Measurements from ENCODE around the gene SFXN2. TPM values are rescaled to one million over a fixed set of nuclear protein-coding genes. Genes with fewer than 3 reads are reported as not detected.

Gene SFXN2
- total RNA-seq, 2 experiments from 2014 or later, result 38.1 to 45.1 TPM

DNA sequence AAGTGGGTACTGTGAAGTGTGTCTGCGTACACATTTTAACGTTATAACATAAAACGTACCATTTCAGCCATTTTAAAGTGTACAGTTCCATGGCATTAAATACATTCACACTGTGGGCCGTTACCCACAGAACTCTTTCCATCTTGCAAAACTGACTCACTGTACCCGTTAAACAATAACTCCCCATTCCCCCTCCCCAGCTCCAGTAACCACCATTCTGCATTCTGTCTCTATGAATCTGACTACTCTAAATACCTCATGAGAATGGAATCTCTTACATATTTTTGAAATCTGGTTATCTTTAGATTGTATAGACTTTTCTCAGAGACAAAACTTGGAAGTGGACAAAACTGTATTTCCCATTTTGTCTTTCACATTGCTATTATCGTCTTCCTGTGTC, 9.5 kb upstream of the SFXN2 start:
- peaks cover under 1% of the 10 kb centered on the region for H3K4me1 ChIP-seq (ENCODE audit: insufficient read depth, low read length, poor library complexity, severe bottlenecking)
- POLR2A ChIA-PET, result interaction anchor here (0.5 kb wide), 1 partner anchor 45 kb away, joined by 3 read pairs; no protein-coding TSS in a partner anchor
- no TSS peak for BruUV-seq (replicated peaks)
- DNase-seq (ENCODE audit: low spot score), result no peak
- no peak overlapping the region for H3K4me3 ChIP-seq (ENCODE audit: low read depth, low read length, poor library complexity, severe bottlenecking)
- CTCF ChIA-PET (ENCODE audit: unreplicated experiment), result no interaction called here
- H2AFZ ChIP-seq (ENCODE audit: low read length), result no peak overlapping the region
- no peaks in the 10 kb centered on the region for H3K9me3 ChIP-seq (ENCODE audit: low read length)
- H3K9me2 ChIP-seq (ENCODE audit: insufficient read depth, low read length), result no peaks in the 10 kb centered on the region
- no peak overlapping the region for H3K4me2 ChIP-seq (ENCODE audit: low read length)
- no peaks in the 10 kb centered on the region for H4K20me1 ChIP-seq (ENCODE audit: insufficient read depth, low read length)
- peaks cover 16% of the 10 kb centered on the region for H3K36me3 ChIP-seq (ENCODE audit: insufficient read depth, low read length)
- H3K79me2 ChIP-seq (ENCODE audit: insufficient read depth, low read depth, low read length), result peaks cover 23% of the 10 kb centered on the region
- TF ChIP-seq, protein P1, sequence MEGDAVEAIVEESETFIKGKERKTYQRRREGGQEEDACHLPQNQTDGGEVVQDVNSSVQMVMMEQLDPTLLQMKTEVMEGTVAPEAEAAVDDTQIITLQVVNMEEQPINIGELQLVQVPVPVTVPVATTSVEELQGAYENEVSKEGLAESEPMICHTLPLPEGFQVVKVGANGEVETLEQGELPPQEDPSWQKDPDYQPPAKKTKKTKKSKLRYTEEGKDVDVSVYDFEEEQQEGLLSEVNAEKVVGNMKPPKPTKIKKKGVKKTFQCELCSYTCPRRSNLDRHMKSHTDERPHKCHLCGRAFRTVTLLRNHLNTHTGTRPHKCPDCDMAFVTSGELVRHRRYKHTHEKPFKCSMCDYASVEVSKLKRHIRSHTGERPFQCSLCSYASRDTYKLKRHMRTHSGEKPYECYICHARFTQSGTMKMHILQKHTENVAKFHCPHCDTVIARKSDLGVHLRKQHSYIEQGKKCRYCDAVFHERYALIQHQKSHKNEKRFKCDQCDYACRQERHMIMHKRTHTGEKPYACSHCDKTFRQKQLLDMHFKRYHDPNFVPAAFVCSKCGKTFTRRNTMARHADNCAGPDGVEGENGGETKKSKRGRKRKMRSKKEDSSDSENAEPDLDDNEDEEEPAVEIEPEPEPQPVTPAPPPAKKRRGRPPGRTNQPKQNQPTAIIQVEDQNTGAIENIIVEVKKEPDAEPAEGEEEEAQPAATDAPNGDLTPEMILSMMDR (conservative IDR thresholded peaks at IDR 0.05; ENCODE audit: low read length), result no peak
- TF ChIP-seq EZH2phosphoT487 (IDR thresholded peaks at IDR 0.05; ENCODE audit: borderline replicate concordance, low read depth, low read length), result no peak
- intact Hi-C loops (cut with micrococcal nuclease; ENCODE audit: unreplicated experiment), result no loop called here
- H3K27ac ChIP-seq (ENCODE audit: low read depth, low read length, poor library complexity, severe bottlenecking), result no peak overlapping the region

DNA sequence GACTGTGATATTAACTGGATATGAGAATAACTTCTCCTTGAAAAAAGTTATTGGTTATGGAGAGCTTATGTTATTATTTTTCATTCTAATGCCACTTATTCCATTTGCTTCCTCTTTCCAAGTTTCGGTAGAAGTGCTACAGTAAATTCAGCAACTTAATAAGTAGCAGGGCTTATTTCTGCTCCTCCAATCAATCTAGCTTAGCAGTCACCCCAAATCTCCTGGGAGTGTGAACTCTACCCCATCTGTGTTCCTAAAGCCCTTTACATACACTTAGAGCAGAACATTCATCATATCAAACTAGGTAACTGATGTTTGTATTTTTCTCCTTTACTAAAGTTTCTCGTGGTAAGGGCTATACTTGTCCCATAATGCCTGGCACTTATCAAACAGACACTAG, 8.9 kb upstream of the SFXN2 start:
- no TSS peak for BruUV-seq (replicated peaks)
- TF ChIP-seq EZH2phosphoT487 (IDR thresholded peaks at IDR 0.05; ENCODE audit: borderline replicate concordance, low read depth, low read length), result no peak
- TF ChIP-seq, protein P1 (conservative IDR thresholded peaks at IDR 0.05; ENCODE audit: low read length), result no peak
- no peaks in the 10 kb centered on the region for H3K9me2 ChIP-seq (ENCODE audit: insufficient read depth, low read length)
- intact Hi-C loops (cut with micrococcal nuclease; ENCODE audit: unreplicated experiment), result no loop called here
- ChIA-PET POLR2A (no interaction called here), CTCF (ENCODE audit: unreplicated experiment) (no interaction called here)
- no peaks in the 10 kb centered on the region for H4K20me1 ChIP-seq (ENCODE audit: insufficient read depth, low read length)
- no peak overlapping the region for H3K4me2 ChIP-seq (ENCODE audit: low read length)
- H3K4me3 ChIP-seq (ENCODE audit: low read depth, low read length, poor library complexity, severe bottlenecking), result no peak overlapping the region
- H3K79me2 ChIP-seq (ENCODE audit: insufficient read depth, low read depth, low read length), result peaks cover 29% of the 10 kb centered on the region
- no peak for DNase-seq (ENCODE audit: low spot score)
- peaks cover 6% of the 10 kb centered on the region for H3K4me1 ChIP-seq (ENCODE audit: insufficient read depth, low read length, poor library complexity, severe bottlenecking)
- no peak overlapping the region for H2AFZ ChIP-seq (ENCODE audit: low read length)
- H3K36me3 ChIP-seq (ENCODE audit: insufficient read depth, low read length), result peaks cover 16% of the 10 kb centered on the region
- no peak overlapping the region for H3K27ac ChIP-seq (ENCODE audit: low read depth, low read length, poor library complexity, severe bottlenecking)
- H3K9me3 ChIP-seq (ENCODE audit: low read length), result no peaks in the 10 kb centered on the region

DNA sequence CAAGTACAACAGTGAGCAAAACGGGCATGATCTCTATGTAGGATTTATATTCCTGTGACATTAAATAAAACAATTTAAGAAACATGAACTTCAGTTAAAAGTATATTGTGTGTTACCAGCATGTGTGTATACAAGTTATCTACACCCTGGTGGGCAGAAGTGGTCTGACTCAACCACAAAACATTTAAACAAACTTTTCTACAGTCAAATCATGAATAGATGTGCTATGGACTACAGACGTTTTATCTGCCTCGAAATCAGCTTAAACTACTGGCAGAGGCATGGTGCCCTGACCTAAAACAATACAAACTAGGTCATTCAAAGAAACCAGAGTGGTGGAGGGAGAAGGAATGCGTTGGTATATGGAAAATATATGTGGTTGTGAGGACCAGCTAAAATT, 3.8 kb upstream of the SFXN2 start:
- DNase-seq (ENCODE audit: low spot score), result no peak
- POLR2A ChIA-PET, result interaction anchor here (0.9 to 2.2 kb wide), 10 partner anchors 10 to 65 kb away, joined by 3 to 15 read pairs (median 6); partner anchors contain the start of gene WBP1L
- Histone ChIP-seq H3K79me2 (ENCODE audit: insufficient read depth, low read depth, low read length) (peaks cover 64% of the 10 kb centered on the region), H2AFZ (ENCODE audit: low read length) (peak overlapping the region; percentile 50; the same call in 1 of the 2 replicates), H3K4me3 (ENCODE audit: low read depth, low read length, poor library complexity, severe bottlenecking) (peak overlapping the region; percentile 32), H3K27ac (ENCODE audit: low read depth, low read length, poor library complexity, severe bottlenecking) (peak overlapping the region; percentile 84), H3K4me1 (ENCODE audit: insufficient read depth, low read length, poor library complexity, severe bottlenecking) (peaks cover 31% of the 10 kb centered on the region), H3K4me2 (ENCODE audit: low read length) (peak overlapping the region; percentile 67), H3K9me2 (ENCODE audit: insufficient read depth, low read length) (no peaks in the 10 kb centered on the region), H4K20me1 (ENCODE audit: insufficient read depth, low read length) (no peaks in the 10 kb centered on the region), H3K36me3 (ENCODE audit: insufficient read depth, low read length) (no peaks in the 10 kb centered on the region), H3K9me3 (ENCODE audit: low read length) (no peaks in the 10 kb centered on the region)
- no TSS peak for BruUV-seq (replicated peaks)
- intact Hi-C loops (cut with micrococcal nuclease; ENCODE audit: unreplicated experiment), result loop anchor here (5.0 to 10.0 kb wide), 2 partner anchors 48 to 596 kb away; no protein-coding TSS in a partner anchor
- no peak for TF ChIP-seq EZH2phosphoT487 (IDR thresholded peaks at IDR 0.05; ENCODE audit: borderline replicate concordance, low read depth, low read length)
- CTCF ChIA-PET (ENCODE audit: unreplicated experiment), result interaction anchor here (0.7 to 1.1 kb wide), 2 partner anchors 11 to 50 kb away, joined by 3 to 4 read pairs; no protein-coding TSS in a partner anchor
